GM18502 (cell line): Measurements from ENCODE around the gene KASH5.
A peak's percentile ranks its signal among the peaks of the same experiment; 100 is the strongest.
"Not testable (repeated sequence)": the region's sequence is repeated elsewhere in the genome, so short reads cannot be mapped to it uniquely, and the experiment has no call there.

ENCODE experiments used
- ATAC-seq: cut with Tn5 transposase; IDR thresholded peaks from one replicate; pipeline ENCODE4 v1.9.1; 2021; ENCODE audit warnings: mild to moderate bottlenecking; ENCODE audit not compliant: unreplicated experiment, poor library complexity

KASH5 gene

GRCh38 chr19:49451430-49452181 lies 63.6 kb downstream of the KASH5 start, which contains the start of gene PIH1D1:
Gene PIH1D1 (minus strand): TSS chr19:49451814. CDS start chr19:49451574, 240 bp downstream.
- peak; percentile 68 for ATAC-seq

GRCh38 chr19:49453013-49453756 lies 65.1 kb downstream of the KASH5 start, which contains the start of gene ALDH16A1:
Gene ALDH16A1 (plus strand): TSS chr19:49453225. CDS start chr19:49453332, 107 bp downstream.
- peak; percentile 83 for ATAC-seq

DNA sequence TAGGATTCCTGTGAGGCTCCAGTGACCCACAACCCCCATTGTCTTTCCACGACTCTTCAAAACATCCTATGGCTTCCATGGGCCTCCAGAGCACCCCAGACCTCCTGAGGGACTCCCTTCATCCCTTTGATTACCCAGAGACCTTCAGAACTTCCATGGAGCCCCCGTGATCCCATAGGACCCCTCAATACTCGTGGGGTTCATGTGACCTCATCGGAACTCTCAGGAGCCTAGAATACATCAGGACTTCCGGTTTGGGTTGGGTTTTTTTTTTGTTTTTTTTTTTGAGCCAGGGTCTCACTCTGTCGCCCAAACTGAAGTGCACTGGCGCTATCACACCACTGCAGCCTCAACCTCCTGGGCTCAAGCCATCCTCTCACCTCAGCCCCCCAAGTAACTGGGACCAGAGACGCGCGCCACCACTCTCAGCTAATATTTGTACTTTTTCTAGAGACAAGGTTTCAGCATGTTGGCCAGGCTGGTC lies 65.8 kb downstream of the KASH5 start:
- ATAC-seq, result no peak

GRCh38 chr19:49455773-49456172 lies 67.7 kb downstream of the KASH5 start:
- no peak for ATAC-seq

DNA sequence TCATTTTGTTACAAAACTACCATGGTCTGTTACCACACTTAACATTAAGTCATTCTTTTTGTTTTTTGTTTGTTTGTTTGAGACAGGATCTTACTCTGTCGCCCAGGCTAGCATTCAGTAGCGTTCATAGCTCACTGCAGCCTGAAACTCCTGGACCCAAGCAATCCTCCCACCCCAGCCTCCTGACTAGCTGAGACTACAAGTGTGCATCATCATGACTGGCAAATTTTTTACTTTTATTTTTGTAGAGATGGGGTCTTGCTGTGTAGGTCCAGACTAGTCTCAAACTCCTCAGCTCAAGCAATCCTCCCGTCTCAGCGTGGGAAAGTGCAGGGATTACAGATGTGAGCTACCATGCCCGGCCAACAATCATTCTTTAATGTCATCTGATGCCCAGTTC lies 68.3 kb downstream of the KASH5 start:
- no peak for ATAC-seq

DNA sequence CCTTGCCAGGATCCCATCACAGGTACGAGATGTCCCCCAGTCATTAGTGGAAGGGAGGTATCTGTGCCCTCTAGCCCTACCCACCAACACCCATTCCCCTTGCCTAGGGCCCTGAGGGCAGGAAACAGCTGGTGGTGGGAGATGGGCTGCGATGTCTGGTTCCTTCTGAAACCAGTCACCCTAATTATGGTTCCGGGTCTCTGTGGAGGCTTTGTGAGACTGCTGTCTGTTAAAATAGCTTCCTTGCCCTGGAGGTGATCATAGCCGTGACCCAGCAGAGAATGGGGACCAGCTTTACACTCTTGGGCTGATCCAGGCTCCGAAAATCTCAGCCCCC lies 70.5 kb downstream of the KASH5 start:
- ATAC-seq, result no peak

- no peak for ATAC-seq
Measured at GRCh38 chr19:49459388-49459787, 71.3 kb downstream of the KASH5 start.

DNA sequence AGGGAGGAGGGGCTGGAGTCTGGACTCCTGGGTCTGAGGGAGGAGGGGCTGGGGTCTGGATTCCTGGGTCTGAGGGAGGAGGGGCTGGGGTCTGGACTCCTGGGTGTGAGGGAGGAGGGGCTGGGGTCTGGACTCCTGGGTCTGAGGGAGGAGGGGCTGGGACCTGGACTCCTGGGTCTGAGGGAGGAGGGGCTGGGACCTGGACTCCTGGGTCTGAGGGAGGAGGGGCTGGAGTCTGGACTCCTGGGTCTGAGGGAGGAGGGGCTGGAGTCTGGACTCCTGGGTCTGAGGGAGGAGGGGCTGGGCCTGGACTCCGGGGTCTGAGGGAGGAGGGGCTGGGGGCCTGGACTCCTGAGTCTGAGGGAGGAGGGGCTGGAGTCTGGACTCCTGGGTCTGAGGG lies 73.1 kb downstream of the KASH5 start:
- ATAC-seq, result not testable (repeated sequence)

GRCh38 chr19:49461656-49462055 lies 73.6 kb downstream of the KASH5 start:
- ATAC-seq, result no peak

DNA sequence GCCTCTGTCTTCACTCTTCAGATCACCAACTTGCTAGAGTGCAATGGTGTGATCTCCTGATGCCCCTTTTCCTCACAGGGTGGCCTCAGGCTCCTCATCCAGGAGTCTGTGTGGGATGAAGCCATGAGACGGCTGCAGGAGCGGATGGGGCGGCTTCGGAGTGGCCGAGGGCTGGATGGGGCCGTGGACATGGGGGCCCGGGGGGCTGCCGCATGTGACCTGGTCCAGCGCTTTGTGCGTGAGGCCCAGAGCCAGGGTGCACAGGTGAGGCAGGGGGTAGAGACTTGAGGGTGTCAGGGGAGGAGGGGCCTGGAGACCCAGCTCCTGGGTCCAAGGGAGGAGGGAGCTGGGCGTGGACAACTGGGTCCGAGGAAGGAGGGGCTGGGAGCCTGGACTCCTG lies 74.4 kb downstream of the KASH5 start:
- ATAC-seq, result no peak

- no peak for ATAC-seq
Measured at GRCh38 chr19:49463960-49464740, 76.1 kb downstream of the KASH5 start.

DNA sequence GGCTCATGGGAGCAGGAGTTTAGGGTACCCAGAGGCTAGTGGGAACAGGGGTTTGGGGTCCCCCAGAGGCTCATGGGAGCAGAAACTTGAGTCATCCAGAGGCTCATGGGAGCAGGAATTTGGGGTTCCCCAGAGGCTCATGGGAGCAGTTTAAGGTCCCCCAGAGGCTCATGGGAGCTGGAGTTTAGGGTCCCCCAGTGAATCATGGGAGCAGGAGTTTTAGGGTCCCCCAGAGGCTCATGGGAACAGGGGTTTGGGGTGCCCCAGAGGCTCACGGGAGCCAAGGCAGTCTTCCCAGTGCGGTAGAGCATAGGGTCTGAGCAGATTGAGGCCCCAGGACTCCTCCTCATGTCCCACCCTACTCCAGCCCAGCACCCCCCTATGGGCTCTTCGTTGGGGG lies 77.3 kb downstream of the KASH5 start:
- ATAC-seq, result no peak
